Fibroblast of mammary gland (primary cell): Measurements from ENCODE around the gene C4BPA.

Experiments
- DNase-seq: peaks from one replicate; pipeline ENCODE4 v3.0.0-alpha.2; 2010; ENCODE audit warnings: low read depth
- H3K4me3 ChIP-seq: 2 replicates; pipeline ENCODE4 v1.5.1; 2011; ENCODE audit warnings: low read depth, mild to moderate bottlenecking, low read length, moderate library complexity; ENCODE audit not compliant: control insufficient read depth
- TF ChIP-seq, protein P1 (sequence below): conservative IDR thresholded peaks from 2 replicates; pipeline ENCODE4 v1.5.1; 2011; ENCODE audit warnings: low read depth, low read length, inconsistent platforms; ENCODE audit not compliant: control insufficient read depth, insufficient read depth

The C4BPA gene

DNA sequence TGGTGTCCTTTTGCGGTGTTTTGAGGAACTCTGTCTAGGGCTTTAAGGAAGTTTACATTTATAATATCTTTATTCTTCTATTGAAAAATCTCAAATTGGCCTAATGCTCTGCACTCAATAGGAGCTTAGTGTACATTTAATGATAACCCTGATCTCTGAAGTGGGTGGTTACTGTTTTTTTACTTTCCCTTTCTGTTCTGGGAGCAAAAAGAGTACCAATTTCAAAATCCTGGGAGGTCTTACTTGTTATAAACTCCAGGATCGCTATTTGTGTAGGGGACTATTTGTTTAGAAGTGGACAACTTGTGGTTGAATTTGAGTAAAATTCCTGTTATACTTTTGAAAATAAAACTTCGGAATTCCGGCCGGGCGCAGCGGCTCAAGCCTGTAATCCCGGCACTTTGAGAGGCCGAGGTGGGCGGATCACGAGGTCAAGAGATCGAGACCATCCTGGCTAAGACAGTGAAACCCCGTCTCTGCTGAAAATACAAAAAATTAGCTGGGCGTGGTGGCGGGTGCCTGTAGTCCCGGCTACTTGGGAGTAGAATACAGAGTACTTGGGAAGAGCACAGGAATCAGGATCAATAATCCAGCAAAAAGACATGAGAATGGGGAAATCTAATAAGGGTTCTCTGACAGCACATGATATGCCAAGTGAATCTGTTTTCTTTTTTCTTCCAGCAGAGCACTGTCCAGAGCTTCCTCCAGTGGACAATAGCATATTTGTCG is 14.2 kb upstream of the C4BPA start:
- DNase-seq, result no peak
- TF ChIP-seq, protein P1, sequence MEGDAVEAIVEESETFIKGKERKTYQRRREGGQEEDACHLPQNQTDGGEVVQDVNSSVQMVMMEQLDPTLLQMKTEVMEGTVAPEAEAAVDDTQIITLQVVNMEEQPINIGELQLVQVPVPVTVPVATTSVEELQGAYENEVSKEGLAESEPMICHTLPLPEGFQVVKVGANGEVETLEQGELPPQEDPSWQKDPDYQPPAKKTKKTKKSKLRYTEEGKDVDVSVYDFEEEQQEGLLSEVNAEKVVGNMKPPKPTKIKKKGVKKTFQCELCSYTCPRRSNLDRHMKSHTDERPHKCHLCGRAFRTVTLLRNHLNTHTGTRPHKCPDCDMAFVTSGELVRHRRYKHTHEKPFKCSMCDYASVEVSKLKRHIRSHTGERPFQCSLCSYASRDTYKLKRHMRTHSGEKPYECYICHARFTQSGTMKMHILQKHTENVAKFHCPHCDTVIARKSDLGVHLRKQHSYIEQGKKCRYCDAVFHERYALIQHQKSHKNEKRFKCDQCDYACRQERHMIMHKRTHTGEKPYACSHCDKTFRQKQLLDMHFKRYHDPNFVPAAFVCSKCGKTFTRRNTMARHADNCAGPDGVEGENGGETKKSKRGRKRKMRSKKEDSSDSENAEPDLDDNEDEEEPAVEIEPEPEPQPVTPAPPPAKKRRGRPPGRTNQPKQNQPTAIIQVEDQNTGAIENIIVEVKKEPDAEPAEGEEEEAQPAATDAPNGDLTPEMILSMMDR, result no peak
- no peak overlapping the region for H3K4me3 ChIP-seq

DNA sequence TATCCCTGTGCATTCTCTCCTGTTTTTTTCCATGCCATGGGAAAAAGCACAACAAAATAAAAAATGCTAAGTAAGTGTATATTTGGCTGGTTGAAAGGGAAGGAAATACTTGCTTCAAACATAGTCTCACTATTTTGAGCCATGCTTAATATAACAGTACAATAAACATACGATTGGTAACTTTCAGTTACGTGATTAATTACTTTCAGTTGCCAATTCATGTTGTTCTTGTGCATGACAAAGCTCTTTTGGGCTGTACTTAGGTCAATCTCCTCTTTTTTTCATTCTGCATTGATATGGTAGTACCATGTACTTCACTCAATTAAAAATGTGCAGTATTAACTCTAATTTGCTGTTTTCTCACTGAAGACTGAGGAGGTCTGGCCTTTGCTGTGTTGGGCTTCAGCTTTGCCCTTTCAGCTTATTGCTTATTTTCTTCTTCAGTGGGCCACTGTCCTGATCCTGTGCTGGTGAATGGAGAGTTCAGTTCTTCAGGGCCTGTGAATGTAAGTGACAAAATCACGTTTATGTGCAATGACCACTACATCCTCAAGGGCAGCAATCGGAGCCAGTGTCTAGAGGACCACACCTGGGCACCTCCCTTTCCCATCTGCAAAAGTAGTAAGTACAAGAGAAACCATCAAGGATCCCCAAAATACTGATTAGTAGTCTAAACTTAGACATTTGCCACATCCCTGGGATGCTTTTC is 12.7 kb upstream of the C4BPA start:
- TF ChIP-seq, protein P1, result no peak
- H3K4me3 ChIP-seq, result no peak overlapping the region
- DNase-seq, result no peak

DNA sequence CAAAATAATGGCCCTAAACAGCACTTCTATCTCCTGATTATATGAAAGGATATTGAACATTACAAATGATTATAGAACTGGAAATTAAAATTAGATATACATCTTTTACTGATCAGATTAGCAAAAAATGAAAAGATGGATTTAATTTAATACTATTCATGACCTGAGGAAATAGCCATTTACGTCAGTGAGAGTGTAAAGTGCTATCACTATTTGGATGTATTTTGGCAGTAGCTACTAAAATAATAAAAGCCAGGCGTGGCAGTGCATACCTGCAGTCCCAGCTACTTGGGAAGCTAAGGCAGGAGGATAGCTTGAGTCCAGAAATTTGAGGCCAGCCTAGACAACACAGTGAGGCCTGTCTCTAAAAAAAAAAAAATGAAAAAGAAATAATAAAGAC is 10.1 kb upstream of the C4BPA start:
- TF ChIP-seq, protein P1, result no peak
- no peak for DNase-seq
- H3K4me3 ChIP-seq, result no peak overlapping the region

DNA sequence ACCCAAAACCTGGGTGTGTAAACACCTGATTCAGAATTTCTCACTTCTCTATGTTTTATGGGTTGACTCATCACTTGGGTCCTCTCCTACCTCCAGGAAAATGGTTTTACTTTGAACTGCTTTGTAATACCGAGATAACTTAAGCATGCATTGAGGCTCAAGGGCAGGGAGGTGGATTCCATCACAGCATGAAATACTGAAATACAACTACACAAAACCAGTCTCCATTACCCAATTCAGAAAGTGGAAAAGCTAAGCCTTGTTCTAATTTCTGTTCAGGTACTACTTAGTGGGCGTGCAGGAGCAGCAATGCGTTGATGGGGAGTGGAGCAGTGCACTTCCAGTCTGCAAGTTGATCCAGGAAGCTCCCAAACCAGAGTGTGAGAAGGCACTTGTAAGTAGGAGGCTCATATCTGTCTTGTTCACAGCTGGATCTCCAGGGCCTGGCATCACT is 6.1 kb upstream of the C4BPA start:
- TF ChIP-seq, protein P1, result no peak
- no peak overlapping the region for H3K4me3 ChIP-seq
- DNase-seq, result no peak

DNA sequence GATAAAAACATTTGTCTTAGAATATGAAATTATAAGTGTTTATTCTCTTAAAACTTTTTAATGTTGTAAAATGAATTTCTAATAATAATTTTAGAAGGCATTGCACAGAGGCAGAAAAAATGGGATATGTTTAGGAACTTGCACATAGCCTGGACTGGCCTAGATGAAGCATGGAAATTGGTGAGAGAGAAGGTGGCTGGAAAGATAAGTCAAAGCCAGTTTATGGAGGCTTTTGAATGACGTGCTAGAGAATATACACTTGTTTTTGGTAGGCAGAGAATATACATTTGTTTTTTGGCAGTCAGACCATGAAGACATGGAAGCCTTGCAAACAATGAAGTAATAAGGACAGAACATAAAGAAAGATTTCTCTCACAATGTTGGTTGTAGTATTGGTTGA is 2.3 kb upstream of the C4BPA start:
- no peak for DNase-seq

DNA sequence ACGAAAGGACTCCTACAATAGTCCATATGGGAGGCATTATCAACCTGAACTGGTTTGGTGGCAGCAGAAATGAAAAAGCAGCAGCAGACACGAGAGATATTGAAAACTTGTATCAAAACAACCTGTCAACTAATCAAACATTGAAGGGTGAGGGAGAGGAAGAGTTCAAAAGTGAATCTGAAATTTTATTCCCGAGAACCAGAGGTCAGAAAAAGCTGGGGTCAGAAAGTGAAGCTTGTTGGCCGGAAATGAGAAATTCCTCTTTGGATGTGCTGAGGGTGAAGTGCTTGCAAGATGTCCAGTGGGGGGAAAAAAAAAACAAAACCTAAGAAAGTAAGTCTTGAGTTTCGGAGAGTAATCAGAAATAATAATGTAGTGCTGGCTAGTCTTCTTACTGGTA is 1.9 kb upstream of the C4BPA start:
- TF ChIP-seq, protein P1, result no peak
- H3K4me3 ChIP-seq, result no peak overlapping the region
- no peak for DNase-seq

More for the DNA sequence above, 2.3 kb upstream of the C4BPA start:
- TF ChIP-seq, protein P1, result no peak
- H3K4me3 ChIP-seq, result no peak overlapping the region
